HepG2 (cell line): Measurements from ENCODE around the gene ZBTB25. TPM values are rescaled to one million over a fixed set of nuclear protein-coding genes. Genes with fewer than 3 reads are reported as not detected.

Source experiments
- DZIP1 ChIP-seq: sonication (generic); formaldehyde crosslinking; IDR thresholded peaks from 2 replicates; pipeline ENCODE4 v1.5.0; 2020; ENCODE audit warnings: mild to moderate bottlenecking, missing genetic modification reagents
- FOSL2 ChIP-seq: sonication (generic); formaldehyde crosslinking; IDR thresholded peaks from 2 replicates; pipeline ENCODE4 v1.4.0; 2020; ENCODE audit warnings: missing genetic modification reagents
- HMG20A ChIP-seq: IDR thresholded peaks from 2 replicates; pipeline ENCODE4 v1.6.1; 2016; ENCODE audit warnings: borderline replicate concordance
- MAFF ChIP-seq: IDR thresholded peaks from 2 replicates; pipeline ENCODE4 v1.6.1; 2011; ENCODE audit warnings: low read depth, low read length, improper control_type of control experiment
- NAIF1 ChIP-seq: sonication (generic); formaldehyde crosslinking; IDR thresholded peaks from 2 replicates; pipeline ENCODE4 v1.5.0; 2020; ENCODE audit warnings: mild to moderate bottlenecking, missing genetic modification reagents, borderline replicate concordance
- SIN3B ChIP-seq: fragments of 150-350 bp; IDR thresholded peaks from 2 replicates; pipeline ENCODE4 v1.6.1; 2014; ENCODE audit warnings: low read length
- ZBTB21 ChIP-seq: sonication (generic); formaldehyde crosslinking; IDR thresholded peaks from 2 replicates; pipeline ENCODE4 v1.4.0; 2020; ENCODE audit warnings: missing genetic modification reagents
- ZNF160 ChIP-seq: sonication (generic); formaldehyde crosslinking; IDR thresholded peaks from 2 replicates; pipeline ENCODE4 v1.8.0; 2022; ENCODE audit warnings: mild to moderate bottlenecking, inconsistent platforms, missing genetic modification reagents
- ZNF205 ChIP-seq: IDR thresholded peaks from 2 replicates; pipeline ENCODE4 v1.6.1; 2018; ENCODE audit warnings: missing biosample characterization, missing genetic modification reagents
- ZNF432 ChIP-seq: sonication (generic); formaldehyde crosslinking; IDR thresholded peaks from 2 replicates; pipeline ENCODE4 v1.5.0; 2020; ENCODE audit warnings: missing genetic modification reagents, mild to moderate bottlenecking, borderline replicate concordance
- ZNF639 ChIP-seq: conservative IDR thresholded peaks from 2 replicates; pipeline ENCODE4 v1.6.1; 2018; ENCODE audit warnings: missing genetic modification reagents
- polyA plus RNA-seq, 8 experiments: library from polyadenylated mRNA; depleted of rRNA in 3 of 8; stranded (reverse) in 7 of 8; unstranded in 1 of 8; fragments of >200 nt; fragmentation: Illumina TruSeq in 4 of 8; extraction: Trizol in 4 of 8; gene quantifications; 2 replicates each; pipeline versions ENCODE4 v1.2.1 to v1.2.3, GENCODE V29; 2011 to 2016; ENCODE audit warnings: low read depth in 4 of 8, missing spikeins in 1 of 8, mixed read lengths in 1 of 8; ENCODE audit not compliant: insufficient read depth in 1 of 8
- total RNA-seq, 5 experiments: library from RNA; depleted of rRNA; stranded (reverse); fragments of >200 nt; fragmentation: Illumina TruSeq; extraction: Trizol; gene quantifications; 2 replicates each; pipeline ENCODE4 v1.2.3, GENCODE V29; 2016; ENCODE audit warnings: low read depth in 1 of 5

The ZBTB25 gene
- total and polyA plus RNA-seq, 2 of the 13 experiments (the other 11 are each of a cell fraction or from before 2014, with no cell fraction given) = 3.5 to 7.6 TPM

DNA sequence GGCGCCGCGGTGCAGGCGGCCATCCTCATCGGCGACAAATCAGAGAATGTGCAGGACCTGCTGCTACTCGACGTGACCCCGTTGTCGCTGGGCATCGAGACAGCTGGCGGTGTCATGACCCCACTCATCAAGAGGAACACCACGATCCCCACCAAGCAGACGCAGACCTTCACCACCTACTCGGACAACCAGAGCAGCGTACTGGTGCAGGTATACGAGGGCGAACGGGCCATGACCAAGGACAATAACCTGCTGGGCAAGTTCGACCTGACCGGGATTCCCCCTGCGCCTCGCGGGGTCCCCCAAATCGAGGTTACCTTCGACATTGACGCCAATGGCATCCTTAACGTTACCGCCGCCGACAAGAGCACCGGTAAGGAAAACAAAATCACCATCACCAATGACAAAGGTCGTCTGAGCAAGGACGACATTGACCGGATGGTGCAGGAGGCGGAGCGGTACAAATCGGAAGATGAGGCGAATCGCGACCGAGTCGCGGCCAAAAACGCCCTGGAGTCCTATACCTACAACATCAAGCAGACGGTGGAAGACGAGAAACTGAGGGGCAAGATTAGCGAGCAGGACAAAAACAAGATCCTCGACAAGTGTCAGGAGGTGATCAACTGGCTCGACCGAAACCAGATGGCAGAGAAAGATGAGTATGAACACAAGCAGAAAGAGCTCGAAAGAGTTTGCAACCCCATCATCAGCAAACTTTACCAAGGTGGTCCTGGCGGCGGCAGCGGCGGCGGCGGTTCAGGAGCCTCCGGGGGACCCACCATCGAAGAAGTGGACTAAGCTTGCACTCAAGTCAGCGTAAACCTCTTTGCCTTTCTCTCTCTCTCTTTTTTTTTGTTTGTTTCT, 38.6 kb upstream of the ZBTB25 start (continued):
- TF ChIP-seq NAIF1 (no peak), DZIP1 (CRISPR knock-in tag) (no peak), MAFF (no peak), HMG20A (no peak), ZNF639 (CRISPR knock-in tag) (no peak), ZNF432 (CRISPR knock-in tag) (no peak), ZNF160 (CRISPR knock-in tag) (no peak), ZBTB21 (CRISPR knock-in tag) (no peak), FOSL2 (CRISPR knock-in tag) (no peak), ZNF205 (CRISPR knock-in tag) (no peak), SIN3B (no peak)
